ENCODE measurements around the gene MED13L.

Gene MED13L

DNA sequence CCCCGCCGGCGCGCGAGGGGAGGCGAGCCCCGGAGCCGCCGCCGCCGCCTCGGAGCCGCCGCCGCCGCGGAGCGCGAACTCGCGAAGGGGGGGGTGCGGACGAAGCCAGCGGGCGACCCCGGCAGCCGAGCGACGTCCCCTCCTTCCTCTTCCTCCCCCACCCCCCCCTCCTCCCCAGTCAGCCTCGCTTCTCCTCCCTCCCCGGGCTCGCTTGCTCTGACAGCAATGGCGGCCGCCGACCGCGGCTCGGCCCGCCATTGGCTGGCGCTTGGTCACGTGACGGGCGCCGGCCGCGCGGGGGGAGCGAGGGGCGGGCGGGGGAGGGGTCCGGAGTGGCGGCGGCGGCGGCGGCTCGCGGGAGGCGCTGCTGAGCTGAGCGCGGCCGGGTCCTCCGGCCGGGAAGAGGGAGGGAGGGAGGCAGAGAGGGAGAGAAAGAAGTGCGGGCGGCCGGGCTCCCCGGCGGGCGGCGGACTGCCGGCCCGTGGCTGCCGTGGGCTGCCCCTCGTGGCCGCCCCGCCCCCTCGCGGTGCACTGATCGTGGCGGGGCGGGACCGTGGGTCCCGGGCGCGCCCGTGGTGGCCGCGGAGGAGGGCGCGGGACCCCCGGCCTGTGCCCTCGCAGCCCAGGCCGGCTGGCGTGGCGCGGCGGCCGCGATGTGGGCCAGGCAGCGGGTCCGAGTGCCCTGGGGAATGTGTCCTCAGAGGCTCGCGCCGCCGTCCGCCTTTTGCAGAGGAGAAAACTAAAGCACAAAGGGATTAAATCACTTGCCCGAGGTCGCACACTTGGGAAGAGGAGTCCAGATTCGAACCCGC, at the start of gene MED13L:
MED13L (minus strand) TSS at position 227 of the 812 bp plus-strand sequence. CDS start 562 bp downstream, outside the sequence.
- peak; percentile 70 to 82 (median 74) for DNase-seq (ENCODE audit: low read depth in 3 of 3)

DNA sequence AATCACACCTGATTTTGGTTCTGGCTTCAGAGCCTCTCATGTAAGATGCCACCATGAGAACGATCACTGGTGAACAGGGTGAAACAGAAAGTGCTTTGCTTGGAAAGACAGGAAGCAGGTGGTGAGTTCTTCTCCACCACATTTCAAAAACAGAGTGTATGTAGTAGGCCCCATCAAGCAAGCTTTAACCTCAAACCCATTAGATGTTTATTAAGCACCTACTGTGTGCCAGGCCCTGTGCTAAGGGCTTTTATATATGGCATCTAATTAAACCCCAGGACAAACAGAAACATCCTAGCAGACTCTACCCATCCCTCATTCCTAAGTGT, 47.8 kb upstream of the MED13L start:
- DNase-seq (ENCODE audit: low read depth in 3 of 3): no peak

DNA sequence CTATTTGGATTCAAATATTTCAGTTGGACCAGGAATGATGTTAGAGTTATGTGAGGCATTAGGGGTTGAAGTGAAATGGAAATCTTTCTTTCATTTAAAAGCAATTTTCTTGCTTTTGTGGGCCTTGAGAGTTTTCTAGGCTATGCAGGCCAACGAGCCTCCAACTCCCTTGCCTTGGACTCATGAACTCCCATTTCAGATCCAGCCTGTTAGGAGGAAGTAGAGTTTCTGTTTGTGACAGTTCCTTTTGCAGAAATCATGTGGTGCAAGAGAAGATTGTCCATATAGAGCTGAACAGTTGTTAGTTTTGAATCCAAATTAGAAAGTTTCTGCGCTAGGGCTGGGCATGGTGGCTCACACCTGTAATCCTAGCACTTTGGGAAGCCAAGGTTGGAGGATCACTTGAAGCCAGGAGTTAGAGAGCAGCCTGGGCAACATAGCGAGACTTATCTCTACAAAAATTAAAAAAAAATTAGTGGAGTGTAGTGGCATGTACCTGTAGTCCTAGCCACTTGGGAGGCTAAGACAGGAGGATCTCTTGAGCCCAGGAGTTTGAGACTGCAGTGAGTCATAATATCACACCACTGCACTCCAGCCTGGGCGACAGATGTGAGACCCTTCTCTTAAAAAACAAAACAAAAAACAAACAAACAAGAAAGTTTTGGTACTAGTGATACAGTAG, 47.3 kb upstream of the MED13L start:
- DNase-seq (ENCODE audit: low read depth in 3 of 3): no peak

DNA sequence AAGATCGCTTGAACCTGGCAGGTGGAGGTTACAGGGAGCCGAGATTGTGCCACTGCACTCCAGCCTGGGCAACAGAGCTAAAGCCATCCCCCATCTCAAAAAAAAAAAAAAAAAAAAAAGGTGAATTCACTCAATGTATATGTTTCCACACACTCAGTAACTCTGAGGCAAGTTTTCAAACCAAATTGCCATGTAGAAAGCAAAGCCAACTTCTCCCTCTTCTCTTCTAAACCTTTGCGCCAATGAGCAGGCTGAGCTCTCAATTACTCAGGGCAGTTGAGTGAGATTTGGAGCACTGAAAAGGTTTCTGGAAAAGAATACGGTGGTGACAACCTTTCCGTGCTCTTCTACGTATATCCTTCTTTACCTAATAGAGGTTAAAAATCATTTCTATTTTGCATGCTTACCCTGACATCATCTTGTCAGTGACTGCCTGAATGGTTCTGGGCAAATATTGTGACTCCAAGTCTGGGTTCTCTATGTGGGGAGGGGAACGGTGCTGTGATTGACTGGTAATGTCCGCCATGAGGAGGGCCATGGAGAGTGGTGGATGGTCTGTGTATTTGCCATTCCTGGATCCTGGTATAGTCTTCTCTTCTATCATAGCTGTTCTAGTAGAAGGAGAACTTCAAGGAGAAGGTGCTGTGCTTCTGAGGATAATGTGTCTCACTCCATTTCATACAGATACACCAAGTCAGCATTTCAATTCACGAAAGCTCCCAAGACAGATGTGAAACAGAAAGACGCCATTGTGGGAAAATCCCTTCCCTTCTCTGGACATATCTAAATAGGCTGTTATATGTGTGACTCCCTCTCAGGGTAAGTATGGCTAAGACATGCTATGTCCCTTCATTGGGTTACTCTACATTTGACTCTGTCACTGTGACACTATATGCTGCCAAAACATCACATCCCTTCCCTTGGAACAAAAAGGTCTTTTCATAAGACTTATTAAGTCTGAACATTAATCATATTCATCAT, 46.2 kb upstream of the MED13L start:
- DNase-seq (ENCODE audit: low read depth in 3 of 3): no peak

DNA sequence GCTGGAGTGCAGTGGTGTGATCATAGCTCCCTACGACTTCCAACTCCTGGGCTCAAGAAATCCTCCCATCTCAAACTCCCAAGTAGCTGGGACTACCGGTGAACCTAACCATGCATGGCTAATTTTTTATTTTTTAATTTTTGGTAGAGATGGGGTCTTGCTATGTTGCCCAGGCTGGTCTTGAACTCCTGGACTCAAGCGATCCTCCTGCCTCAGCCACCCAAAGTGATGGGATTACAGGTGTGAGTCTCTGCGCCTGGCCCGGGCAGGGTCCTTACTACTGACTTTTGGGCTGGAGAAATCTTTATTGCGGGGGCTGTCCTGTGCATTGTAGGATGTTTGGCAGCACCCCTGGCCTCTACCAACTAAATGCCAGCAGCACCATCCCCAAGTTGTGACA, 44.4 kb upstream of the MED13L start:
- DNase-seq (ENCODE audit: low read depth in 3 of 3): no peak

DNA sequence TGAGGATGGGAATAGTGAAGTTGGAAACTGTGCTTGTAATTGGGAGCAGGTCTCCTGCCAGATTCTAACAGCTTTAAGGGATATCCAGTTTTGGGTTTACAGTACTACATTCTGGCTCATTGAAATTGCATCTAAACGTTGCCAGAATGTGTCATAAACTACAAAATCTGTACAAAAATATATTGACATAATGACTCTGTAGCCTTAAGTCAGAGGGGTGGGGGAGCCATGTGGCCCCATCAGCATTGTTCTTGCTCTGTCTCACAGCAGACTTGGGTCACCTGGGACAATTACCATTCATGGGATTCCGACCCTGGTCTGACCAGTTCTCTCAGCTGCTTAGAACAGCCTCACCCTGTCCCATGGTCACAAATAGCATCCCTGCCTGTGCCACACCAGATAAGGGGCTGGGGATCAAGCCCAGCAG, 43.3 kb upstream of the MED13L start:
- DNase-seq (ENCODE audit: low read depth in 3 of 3): no peak

DNA sequence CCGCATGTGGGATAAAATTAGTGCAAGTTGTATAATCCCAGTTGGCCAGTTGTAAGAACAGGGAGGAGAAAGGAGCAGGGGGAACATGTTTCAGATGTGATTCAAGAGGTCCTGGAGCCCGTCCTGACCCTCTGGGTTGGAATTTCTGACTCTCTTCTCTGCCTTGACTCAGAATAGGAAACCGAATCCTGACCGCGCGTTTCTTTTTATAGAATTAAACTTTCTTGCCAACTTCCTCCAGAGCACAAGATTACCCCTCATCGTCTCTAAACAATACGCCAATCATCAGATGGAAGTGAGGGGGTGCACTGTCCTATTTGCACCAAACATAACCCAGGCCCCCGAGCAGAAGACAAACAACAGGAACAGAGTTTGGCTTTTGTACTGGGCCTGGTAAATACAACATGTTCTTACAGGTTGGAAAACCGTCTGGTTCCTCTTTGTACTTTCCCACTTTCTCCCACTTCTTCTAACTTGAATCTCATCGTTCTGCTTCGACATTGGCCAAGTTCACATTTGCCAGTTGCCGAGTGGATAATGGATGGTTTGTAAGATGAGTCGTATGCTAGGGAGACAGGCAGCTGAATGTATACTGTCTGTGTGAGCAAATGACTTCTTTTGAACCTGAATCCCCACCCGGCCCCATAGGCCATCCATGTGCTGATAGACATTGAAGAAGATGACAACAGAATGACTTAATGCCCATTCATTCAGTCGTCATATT, 42.6 kb upstream of the MED13L start:
- DNase-seq (ENCODE audit: low read depth in 3 of 3): peak in 1 of 3 donors; percentile 10

DNA sequence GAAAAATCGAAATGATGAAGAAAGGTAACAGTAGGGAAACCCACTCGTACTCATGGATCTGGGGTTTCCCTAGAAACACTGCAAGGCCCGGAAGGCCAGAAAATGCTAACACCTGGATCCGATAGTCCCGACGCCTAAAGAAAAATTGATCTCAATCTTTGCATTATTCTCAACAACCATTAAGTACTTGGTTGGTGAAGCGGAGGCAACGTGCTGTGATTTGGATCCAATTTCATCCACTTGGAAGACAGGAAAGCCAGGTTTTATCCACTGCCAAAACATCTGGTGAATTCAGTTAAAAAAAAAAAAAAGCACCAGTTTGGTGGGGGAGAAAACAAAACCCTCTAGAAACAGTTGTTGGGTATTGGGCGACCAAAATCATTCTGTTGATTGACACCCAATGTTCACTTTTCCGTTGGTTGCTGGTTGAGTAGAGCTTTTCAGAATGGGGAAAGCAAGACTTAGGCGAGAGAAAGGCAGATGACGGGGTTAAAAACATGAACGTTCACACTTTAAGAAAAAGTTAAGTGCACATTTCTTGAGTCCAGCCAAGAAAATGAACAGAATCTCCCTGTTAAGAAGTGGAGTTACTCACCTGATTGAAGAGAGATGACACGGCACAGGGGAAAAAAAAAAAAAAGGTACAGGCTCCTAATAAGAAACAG, 41.9 kb upstream of the MED13L start:
- DNase-seq (ENCODE audit: low read depth in 3 of 3): no peak

DNA sequence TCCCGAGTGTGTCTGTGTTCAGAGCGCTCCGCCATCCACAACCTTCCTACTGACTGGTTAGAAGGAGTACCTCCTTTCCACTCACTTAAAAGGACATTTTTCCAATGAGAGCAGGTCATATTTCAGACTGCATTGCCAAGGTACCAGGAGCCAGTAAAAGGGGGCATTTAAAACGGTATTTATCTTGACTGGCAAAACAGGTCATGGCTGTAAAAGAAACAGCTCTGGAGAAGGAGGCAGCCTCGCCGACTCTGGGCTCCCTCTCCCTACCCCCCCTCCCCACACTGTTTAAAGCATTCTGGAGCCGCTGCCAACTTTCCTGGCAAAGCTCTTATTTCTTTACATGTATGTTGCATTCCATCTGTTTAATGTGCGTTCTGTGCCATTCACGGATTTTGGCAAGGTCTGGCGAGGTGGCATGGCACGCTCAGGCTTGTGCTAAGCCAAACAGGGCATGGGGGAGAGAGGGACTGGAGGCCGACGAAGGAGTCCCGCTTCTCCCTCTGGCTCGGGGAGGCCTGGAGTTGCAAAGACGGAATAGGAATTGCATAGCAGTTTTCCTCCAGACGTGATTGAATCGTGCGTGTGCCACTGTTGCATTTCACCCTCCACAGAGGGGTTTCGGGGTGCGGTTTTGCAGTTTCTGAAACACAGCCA, 41.2 kb upstream of the MED13L start:
- no peak for DNase-seq (ENCODE audit: low read depth in 3 of 3)

DNA sequence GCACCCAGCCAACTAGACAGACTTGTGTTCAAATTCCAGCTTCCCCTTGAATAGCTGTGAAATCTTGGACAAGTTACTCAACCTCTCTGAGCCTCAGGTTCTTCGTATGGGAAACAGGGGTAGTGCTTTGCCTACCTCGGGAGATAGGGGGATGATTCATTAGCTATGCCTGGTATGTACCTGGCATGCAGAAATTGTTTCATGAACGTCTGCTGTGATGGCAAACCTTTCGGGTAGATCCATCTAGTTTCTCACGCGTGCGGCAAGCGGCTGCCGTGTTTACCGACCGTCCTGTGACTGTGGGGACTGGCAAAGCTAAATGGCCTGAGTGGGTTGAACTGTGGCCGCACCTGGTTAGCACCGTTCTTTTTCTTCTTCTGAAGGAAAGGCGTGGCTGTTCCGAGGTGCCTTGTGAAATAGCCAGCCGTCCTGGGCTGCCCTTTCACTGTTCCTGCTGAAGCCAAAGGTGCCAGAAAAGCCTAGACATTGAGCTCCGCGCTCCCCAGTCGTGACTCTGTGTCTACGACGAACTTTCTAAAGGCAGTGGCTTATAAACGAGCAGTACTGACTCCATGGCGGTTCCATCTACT, 40.6 kb upstream of the MED13L start:
- no peak for DNase-seq (ENCODE audit: low read depth in 3 of 3)

DNA sequence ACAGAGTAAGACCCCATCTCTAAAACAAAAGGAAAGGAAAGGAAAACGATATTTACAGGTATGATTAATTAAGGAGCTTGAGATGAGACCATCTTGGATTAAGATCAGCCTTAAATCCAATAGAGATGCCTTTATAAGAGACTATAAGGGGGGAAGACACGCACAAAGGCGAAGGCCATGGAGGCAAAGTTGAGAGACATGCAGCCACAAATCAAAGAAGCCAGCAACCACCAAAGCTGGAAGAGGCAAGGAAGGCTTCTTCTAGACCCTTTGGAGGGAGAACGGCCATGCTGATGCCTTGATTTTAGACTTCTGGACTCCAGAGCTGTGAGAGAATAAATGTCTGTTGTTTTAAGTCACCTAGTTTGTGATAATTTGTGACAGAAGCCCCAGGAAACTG, 39.6 kb upstream of the MED13L start:
- DNase-seq (ENCODE audit: low read depth in 3 of 3): no peak

DNA sequence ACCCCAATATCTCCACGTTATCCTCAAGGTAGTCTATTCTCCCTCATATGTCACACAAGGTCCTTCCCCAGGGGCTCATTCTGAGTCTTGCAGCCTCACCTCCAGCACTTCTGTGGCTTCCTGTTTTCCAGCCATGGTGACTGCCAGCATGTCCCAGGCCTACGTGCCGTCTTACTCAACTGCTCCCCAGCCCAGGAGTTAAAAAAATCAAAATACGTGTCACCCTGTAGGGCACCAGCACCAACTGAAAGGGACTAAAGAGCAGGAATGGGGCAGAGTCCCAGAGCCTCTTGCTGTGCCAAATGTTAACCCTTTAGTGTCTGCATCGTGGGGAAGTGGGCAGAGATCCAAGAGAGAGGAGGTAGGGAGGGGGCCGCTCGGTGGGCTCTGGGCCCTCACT, 37.0 kb upstream of the MED13L start:
- no peak for DNase-seq (ENCODE audit: low read depth in 3 of 3)

DNA sequence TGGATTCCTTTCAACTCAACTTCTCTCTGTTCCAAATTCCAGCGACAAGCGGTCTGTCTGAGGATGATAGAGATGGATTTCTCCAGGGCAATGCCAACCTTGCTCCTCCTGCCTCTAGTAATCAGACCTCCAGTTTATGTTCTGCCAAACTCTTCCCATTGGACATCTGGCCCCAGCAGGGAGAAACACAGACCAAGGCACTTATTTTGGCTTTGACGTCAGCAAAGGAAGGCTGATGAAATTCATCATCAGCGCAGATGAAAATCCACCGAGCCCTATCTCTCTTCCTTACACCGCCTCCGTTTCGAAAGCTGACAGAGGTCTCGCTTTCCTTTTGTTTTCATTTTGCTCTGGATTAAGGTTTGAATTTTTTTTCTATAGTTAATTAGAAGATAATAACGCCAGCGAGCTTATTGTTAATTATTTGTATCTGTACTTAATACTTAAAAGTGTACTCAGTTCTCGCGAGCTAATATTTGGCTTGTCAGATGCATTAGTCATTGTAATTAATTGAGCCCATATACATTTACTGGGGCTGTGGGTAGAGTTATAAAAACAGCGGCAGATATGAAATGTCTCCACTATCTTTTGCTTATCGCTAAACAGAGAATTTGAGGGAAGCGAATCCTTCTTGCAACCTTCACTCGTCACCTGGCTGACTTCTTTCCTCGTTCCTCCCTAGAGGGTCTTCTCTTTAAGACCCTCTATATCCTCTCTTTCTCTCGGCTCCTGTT, 35.9 kb upstream of the MED13L start:
- DNase-seq (ENCODE audit: low read depth in 3 of 3): no peak

DNA sequence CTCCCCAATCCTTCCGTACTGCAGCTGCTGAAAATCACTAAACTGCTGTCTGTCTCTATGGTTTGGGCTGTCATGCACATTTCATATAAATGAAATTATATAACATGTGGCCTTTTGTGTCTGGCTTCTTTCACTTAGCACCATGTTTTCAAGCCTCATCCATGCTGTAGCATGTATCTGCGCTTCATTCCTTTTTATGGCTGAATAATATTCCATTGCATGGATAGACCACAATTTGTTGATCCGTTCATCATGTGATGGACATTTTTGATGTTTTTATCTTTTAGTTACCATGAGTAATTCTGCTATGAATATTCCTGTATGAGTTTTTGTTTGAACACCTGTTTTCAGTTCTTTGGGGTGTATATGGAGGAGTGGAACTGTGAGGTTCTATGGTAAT, 32.6 kb upstream of the MED13L start:
- DNase-seq (ENCODE audit: low read depth in 3 of 3): no peak

DNA sequence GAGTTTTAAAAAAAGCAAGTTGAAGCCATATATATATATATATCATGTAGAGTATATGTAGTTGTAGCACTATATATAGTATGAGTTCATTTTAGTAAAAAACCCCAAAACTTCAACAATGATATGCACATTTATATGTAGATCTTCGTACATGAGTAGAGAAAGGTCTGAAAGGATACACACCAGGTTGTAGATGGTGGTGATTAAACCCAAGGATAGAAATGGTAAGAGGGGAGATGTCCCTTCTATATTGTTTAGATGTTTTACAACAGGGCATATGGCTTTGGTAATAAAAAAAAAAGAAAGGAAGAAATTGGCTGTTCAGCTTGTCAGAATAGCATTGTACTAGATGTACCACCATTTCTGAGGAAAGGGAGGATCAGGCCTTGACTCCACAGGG, 31.9 kb upstream of the MED13L start:
- no peak for DNase-seq (ENCODE audit: low read depth in 3 of 3)

DNA sequence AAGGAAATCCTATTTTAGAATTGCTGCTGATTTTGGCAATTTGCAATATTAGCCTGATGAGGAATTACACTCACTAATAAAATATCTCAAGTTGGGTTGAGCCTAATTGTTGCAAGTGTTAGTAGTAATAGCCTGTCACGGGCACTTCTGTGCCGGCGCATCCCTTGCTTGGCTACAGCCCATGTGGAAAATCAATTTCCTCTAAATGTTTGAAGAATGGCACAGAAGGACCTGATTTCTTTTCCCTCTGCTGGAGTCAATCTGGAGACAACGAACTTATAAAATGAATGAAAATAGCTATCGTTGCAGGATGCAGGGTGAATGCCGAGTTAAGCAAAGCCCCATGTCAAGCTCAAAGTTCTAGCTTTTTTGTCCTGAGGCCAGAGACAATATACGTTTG, 31.2 kb upstream of the MED13L start:
- DNase-seq (ENCODE audit: low read depth in 3 of 3): no peak

DNA sequence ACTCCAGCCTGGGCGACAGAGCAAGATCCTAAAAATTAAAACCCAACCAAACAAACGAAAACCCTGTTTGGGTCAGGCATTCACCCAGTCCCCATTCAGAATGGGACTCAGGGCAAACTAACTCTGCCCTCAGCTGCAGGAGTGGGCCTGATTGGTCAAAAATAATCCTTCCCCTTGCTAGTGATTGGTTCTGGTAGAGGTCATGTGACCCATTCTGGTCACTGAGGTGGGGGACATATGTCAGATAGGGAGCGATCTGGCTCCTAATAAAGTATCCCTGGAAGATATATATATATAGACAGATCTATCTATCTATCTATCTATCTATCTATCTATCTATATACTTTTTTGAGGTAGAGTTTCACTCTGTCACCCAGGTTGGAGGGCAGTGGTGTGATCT, 29.5 kb upstream of the MED13L start:
- no peak for DNase-seq (ENCODE audit: low read depth in 3 of 3)

DNA sequence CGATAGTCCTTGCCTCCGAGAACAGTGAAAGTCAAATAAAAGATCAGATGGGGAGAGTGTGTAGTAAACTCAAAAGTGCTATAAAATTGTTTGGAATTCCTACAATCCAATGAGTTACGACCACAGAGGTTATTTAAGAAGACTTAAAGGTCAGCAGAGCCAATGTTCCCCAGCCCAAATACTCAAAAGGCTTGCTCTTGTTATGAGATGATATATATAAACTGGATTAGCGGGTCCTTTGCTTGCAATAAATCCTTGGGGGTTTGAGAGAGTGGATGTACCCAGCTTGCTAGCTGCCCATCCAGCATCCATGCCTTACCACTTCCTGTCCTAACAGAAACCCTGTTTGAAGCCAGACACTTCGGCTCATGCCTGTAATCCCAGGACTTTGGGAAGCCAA, 29.0 kb upstream of the MED13L start:
- DNase-seq (ENCODE audit: low read depth in 3 of 3): no peak

DNA sequence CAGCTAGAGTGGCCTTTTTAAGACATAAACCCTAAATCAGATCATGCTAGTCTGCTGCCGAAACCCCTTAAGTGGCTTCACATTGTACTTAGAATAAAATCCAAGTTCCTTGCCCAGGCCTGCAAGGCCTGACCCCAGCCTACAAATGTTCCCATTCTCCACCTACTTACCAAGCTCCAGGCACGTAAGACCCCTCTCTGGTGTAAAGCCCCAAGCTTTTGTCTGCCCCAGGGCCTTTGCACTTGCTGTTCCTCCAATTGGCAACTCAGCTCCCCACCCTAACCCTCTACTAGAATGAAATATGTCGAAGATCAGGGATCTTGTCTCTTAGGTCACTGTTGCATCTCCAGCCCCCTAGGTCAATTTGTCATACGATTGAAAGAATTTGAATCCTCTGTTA, 27.1 kb upstream of the MED13L start:
- DNase-seq (ENCODE audit: low read depth in 3 of 3): no peak
